IPS DF 6.9 (cell line): ENCODE data around the gene FKBP2.

Source experiments
- DNase-seq: peaks from one replicate; pipeline ENCODE4 v3.0.0-alpha.2; 2013; ENCODE audit warnings: low read depth, low spot score
- H3K27ac ChIP-seq: one replicate; pipeline ENCODE4 v1.5.1; 2013; ENCODE audit warnings: low read length, control low read depth
- H3K27me3 ChIP-seq: 2 replicates; pipeline ENCODE4 v1.6.1; 2013; ENCODE audit warnings: mild to moderate bottlenecking, low read length; ENCODE audit not compliant: control insufficient read depth, insufficient read depth
- H3K36me3 ChIP-seq: 2 replicates; pipeline ENCODE4 v1.6.1; 2013; ENCODE audit warnings: low read length; ENCODE audit not compliant: control insufficient read depth, insufficient read depth
- H3K4me1 ChIP-seq: 2 replicates; pipeline ENCODE4 v1.6.1; 2013; ENCODE audit warnings: low read length; ENCODE audit not compliant: control insufficient read depth, insufficient read depth
- H3K4me3 ChIP-seq: 2 replicates; pipeline ENCODE4 v1.5.1; 2013; ENCODE audit warnings: mild to moderate bottlenecking, low read length
- H3K9me3 ChIP-seq: 2 replicates; pipeline ENCODE4 v1.6.1; 2013; ENCODE audit warnings: low read length, inconsistent platforms; ENCODE audit not compliant: control insufficient read depth, insufficient read depth
- WGBS: extraction: QIAGEN DNeasy Blood & Tissue Kit; methylation state at CpG from one replicate; pipeline ENCODE4 v1.1.7; 2013; ENCODE audit warnings: mixed read lengths, missing lambda C conversion rate; ENCODE audit not compliant: insufficient read length, insufficient coverage; 5-methylcytosine and 5-hydroxymethylcytosine counted together

The FKBP2 gene

DNA sequence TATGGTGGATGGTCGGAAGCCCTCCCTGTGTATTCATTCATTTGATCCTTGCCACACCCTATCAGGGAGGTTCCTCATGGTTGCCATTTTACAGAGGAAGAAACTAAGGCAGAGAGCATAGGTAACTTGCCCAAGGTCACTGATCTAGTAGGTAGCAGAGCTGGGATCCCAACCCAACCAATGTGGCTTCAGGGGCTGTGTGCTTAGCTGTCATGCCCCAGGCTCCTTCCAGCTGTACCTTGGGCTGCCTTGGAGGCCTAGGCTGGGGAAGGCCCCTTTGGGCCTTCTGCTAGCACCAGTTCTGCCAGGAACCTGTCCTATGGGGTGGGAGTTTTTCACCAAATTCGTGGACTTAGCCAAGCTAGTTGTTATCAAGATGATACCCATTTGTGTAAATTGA, 34.9 kb downstream of the FKBP2 start:
- H3K27ac ChIP-seq, result no peak overlapping the region
- DNase-seq, result no peak
- 0 out of 2 replicates have a peak, but pooled peaks cover 3% of the 10 kb centered on the region for H3K36me3 ChIP-seq
- H3K4me3 ChIP-seq, result no peak overlapping the region
- no CpG with 5 or more reads among the region's 2 CpGs for WGBS
- H3K27me3 ChIP-seq, result no peaks in the 10 kb centered on the region
- no peaks in the 10 kb centered on the region for H3K9me3 ChIP-seq
- peaks cover 2% of the 10 kb centered on the region for H3K4me1 ChIP-seq

DNA sequence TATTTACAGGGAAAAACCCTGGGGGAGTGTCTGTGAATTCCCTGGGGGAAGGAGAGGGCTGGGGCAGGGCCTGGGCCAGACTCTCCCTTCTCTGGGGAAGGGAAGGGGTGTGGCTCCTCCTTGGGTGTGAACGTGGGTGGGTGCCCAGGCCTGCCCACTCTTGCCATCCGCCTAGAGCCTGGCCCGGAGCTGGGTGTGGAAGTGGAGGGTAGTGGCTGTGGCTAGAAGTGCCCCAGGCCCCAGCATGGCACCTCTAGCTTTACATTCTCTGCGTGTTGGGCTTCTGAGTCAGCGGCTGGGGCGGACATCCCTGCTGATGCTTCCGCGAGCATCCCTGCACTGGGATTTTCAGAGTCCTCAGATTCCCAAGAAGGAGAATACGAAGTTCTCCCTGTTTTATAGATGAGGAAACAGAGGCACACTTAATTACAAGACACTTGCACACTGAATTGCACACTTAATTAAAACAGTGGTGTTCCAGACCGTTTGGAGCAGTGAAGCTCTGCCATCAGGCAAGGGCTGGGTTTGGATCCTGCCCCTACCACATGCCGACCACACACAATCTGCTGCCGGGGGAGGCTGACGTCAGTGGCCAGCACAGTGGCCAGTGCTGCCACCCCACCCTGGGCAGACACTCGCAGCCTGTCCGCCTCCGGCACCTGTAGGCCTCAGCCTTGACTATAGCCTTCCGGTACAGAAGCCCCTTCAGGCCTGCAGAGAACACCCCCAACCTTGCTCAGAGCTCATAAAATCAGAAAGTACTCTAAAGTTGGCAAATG, 35.9 kb downstream of the FKBP2 start:
- Histone ChIP-seq H3K27me3 (no peaks in the 10 kb centered on the region), H3K36me3 (0 out of 2 replicates have a peak, but pooled peaks cover 3% of the 10 kb centered on the region), H3K4me1 (peaks cover 2% of the 10 kb centered on the region), H3K27ac (no peak overlapping the region), H3K9me3 (no peaks in the 10 kb centered on the region), H3K4me3 (no peak overlapping the region)
- WGBS, result no CpG with 5 or more reads among the region's 17 CpGs
- DNase-seq, result no peak

DNA sequence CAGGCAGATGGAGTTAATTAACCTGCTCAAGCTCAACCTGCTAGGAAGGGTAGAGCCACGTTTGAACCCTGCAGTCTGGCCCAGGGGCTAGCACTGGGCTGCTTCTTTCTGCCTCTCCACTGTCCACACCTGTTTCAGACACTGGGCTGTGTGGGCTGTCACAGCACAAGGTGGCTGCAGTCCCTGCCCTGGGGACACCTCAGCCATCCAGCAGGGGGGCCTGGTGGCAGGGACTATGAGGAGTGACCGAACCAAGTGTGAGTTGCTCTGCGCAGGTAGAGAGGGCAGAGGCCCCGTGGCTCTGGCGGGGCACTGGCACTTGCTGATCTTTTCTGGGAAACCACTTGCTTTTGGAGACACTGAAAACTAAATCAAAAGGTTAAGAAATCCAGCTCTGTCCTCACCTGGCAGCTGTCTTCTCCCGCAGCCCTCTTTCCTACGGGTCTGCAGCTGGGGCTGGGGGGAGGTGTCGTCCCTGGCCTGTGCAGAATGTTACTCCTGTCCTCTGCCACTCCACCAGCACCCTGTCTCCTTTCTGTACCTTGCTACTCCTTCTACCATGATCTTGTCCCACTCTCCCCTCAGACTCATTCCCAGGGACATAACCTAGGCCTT, 37.8 kb downstream of the FKBP2 start:
- H3K4me3 ChIP-seq, result no peak overlapping the region
- WGBS, result no CpG with 5 or more reads among the region's 8 CpGs
- peaks cover 2% of the 10 kb centered on the region for H3K4me1 ChIP-seq
- no peak for DNase-seq
- 0 out of 2 replicates have a peak, but pooled peaks cover 3% of the 10 kb centered on the region for H3K36me3 ChIP-seq
- no peak overlapping the region for H3K27ac ChIP-seq
- H3K27me3 ChIP-seq, result no peaks in the 10 kb centered on the region
- no peaks in the 10 kb centered on the region for H3K9me3 ChIP-seq

DNA sequence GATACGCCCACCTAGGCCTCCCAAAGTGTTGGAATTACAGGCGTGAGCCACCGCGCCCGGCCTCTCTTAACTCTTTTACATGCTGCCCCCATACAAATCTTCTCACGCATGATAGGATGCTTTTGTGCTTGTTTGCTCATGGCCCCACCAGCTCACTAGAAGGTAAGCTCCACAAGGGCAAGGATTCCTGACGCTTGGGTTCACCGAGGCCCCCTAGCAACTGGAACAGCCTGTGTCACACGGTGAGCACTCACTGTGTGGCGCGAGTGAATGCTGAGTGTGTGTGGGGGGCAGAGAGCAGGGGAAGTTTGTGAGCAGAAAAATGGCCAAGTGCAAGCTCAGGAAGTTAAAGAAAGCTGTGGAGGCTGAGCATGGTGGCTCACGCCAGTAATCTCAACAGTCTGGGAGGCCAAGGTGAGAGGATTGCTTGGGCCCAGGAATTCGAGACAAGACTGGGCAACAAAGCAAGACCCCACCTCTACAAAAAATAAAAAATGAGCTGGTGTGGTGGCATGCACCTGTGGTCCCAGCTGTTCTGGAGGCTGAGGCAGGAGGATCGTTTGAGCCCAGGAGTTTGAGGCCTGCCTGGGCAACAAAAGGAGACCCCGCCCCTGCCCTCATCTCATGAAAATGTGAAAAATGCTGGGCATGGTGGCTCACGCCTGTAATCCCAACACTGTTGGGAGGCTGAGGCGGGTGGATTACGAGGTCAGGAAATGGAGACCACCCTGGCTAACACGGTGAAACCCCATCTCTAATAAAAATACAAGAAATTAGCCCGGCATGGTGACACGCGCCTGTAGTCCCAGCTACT, 41.3 kb downstream of the FKBP2 start:
- H3K36me3 ChIP-seq, result 0 out of 2 replicates have a peak, but pooled peaks cover 3% of the 10 kb centered on the region
- H3K27me3 ChIP-seq, result no peaks in the 10 kb centered on the region
- no peak overlapping the region for H3K4me3 ChIP-seq
- peaks cover 5% of the 10 kb centered on the region; the same call in 1 of the 2 replicates for H3K4me1 ChIP-seq
- H3K9me3 ChIP-seq, result no peaks in the 10 kb centered on the region
- no peak for DNase-seq
- H3K27ac ChIP-seq, result no peak overlapping the region
- no CpG with 5 or more reads among the region's 22 CpGs for WGBS

DNA sequence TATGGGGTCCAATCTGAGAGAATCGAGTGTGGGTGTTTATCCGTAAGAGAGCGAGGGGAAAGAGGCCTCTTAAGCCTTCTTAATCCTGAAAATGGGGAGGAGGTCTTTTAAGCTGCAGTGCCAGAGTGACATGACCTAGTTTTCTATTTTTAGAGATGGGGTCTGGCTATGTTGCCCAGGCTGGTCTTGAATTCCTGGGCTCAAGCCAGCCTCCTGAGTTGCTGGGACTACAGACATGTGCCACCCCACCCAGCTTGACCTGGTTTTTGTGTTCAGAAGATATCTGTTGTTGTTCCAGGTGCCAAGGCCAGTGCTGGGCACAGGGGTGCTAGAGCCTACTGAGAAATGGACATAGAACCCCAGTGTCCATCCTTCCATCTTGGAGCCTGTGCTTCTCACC, 42.2 kb downstream of the FKBP2 start:
- H3K4me3 ChIP-seq, result no peak overlapping the region
- no CpG with 5 or more reads among the region's 3 CpGs for WGBS

DNA sequence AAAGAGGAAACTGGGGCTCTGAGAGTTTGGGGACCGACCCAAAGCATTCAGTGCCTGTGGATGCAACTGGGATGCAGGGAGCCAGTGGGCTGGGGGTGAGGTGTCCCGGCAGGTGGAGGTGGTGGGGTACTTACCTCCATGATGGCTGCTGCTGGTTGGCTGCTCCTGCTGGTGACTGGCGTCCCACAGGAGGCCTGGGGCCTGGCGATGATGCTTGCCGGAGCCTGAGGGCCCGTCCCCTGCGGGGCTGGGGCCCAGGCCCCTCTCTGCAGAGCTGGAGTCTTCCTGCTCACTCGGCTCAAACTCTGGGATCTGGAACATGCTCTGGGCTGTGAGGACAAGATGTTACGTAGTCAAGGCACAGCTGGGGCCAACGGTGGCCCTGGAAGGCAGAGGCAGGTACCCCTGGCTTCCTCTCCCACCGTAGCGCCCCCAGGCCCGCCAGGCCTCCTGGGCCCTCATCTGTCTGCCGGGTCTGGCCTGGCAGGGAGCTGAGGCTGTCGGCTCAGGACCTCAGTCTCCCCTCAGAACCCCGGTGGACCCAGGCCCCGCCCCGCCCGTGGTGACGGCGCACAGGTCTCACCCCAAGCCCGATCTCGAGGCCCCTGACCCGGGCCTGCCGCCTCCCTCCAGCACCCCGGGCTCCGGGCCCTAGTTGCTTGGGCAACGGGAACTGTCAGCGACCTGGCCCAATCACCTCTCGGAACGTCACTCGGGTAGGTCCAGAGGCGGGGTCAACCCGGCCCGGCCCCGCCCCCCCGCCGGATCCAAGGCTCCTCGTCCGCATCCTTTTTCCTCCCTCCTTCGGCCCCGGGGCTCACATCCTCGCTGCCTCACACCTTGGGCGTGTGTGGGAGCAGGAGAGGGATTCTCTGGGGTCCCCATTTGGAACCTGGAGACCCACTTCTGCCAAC, 43.4 kb downstream of the FKBP2 start, which contains the start of gene BAD:
Gene BAD, minus strand, starts transcription at position 618 of the 914 bp plus-strand sequence. Its CDS starts 297 bp downstream, at position 321.
- Histone ChIP-seq H3K4me1 (peaks cover 5% of the 10 kb centered on the region; the same call in 1 of the 2 replicates), H3K27me3 (no peaks in the 10 kb centered on the region), H3K27ac (no peak within 1 kb of the TSS), H3K4me3 (peak within 1 kb of the TSS; percentile 83; the same call in 1 of the 2 replicates), H3K36me3 (no peaks in the 10 kb centered on the region), H3K9me3 (no peaks in the 10 kb centered on the region)
- no peak for DNase-seq
- no CpG with 5 or more reads among the region's 44 CpGs for WGBS

More for the DNA sequence above, 42.2 kb downstream of the FKBP2 start:
- Histone ChIP-seq H3K36me3 (0 out of 2 replicates have a peak, but pooled peaks cover 3% of the 10 kb centered on the region), H3K27me3 (no peaks in the 10 kb centered on the region), H3K4me1 (peaks cover 5% of the 10 kb centered on the region; the same call in 1 of the 2 replicates), H3K9me3 (no peaks in the 10 kb centered on the region), H3K27ac (no peak overlapping the region)
- DNase-seq, result no peak

DNA sequence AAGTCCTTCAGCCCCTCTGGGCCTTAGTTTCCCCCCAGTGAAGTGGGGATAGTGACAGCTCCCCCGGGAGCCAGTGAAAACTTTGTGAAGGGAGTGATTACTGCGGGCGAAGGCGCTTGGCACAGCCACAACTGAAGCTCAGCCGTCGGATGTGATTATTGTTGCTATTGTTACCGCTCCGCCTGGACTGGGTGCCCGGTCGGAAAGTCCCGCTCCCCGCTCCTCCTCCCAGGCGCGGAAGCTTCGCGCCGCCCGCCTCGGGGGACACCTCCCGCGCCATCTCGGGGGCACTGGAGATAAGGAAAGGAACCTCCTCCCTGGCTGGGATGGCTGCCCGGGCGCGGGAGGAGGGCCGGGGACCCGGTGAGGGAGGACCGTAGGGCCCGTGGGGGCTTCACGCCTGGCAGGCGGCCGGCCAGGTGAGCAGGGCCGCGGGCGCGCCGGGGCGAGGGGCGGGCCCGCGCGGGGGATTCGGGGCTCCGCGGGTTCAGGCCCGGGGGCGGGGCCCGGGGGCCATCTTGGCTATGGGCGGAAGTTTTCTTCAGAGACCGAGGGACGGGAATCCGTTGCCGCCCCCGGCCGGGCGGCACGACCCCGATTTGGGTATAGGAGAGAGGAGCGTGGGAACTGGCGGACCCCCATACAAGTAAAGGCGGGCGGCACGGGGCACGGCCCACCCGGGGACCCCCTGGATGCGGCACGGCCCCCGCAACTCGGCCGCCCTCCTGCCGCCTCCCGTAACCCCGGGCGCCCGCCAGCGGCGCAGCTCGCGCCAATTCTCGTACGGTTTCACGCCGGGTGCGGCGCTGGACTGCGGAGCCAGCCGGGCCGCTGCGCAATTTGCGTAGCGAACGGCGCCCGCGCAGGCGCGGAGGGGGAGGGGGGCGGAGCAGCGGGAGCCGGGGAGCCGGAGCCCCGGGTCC, 44.3 kb downstream of the FKBP2 start, which contains the start of gene GPR137:
Gene GPR137, plus strand, starts transcription at position 887 of the 923 bp plus-strand sequence. CDS start 677 bp downstream, outside the sequence.
- no peak within 1 kb of the TSS for H3K27ac ChIP-seq

DNA sequence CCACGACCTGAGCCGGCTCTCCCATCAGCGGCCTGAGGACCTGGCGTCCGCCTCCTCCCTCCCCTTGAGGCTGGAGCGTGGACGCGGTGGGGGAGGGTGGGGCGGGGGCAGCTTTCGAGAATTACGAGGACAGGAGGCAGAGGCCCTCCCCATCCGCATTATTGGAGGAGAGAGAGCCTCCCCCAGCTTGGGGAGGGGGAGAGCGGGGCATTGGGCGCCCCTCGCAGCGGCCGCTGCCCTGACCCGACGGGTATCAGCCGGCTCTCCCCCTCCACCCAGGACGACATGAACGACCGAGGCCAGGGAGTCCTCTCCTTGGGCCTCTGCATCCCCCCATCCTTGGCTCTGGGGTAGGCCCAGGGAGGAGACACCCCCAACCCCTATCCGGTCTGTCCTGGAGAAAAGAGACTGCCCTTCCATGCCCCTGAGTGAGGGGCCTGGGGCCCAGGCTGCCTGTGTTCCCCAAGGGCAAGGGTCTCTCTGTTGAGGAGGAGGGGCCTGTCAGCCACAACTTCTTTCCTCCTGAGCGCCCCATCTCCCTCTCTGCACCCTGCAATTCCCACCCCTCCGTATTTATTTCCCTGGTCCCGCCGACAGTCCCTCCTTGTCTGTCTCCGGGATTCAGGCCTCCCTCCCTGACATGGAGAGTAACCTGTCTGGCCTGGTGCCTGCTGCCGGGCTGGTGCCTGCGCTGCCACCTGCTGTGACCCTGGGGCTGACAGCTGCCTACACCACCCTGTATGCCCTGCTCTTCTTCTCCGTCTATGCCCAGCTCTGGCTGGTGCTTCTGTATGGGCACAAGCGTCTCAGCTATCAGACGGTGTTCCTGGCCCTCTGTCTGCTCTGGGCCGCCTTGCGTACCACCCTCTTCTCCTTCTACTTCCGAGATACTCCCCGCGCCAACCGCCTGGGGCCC, 45.2 kb downstream of the FKBP2 start:
- H3K4me3 ChIP-seq, result peak overlapping the region; percentile 83; the same call in 1 of the 2 replicates
- H3K36me3 ChIP-seq, result no peaks in the 10 kb centered on the region
- no CpG with 5 or more reads among the region's 40 CpGs for WGBS
- H3K9me3 ChIP-seq, result no peaks in the 10 kb centered on the region
- H3K27ac ChIP-seq, result no peak overlapping the region
- H3K27me3 ChIP-seq, result peaks cover 12% of the 10 kb centered on the region
- H3K4me1 ChIP-seq, result peaks cover 5% of the 10 kb centered on the region; the same call in 1 of the 2 replicates
- DNase-seq, result no peak

More for the DNA sequence above, 44.3 kb downstream of the FKBP2 start, which contains the start of gene GPR137:
- H3K4me1 ChIP-seq, result peaks cover 5% of the 10 kb centered on the region; the same call in 1 of the 2 replicates
- peak within 1 kb of the TSS; percentile 83; the same call in 1 of the 2 replicates for H3K4me3 ChIP-seq
- H3K27me3 ChIP-seq, result peaks cover 2% of the 10 kb centered on the region
- DNase-seq, result no peak
- no peaks in the 10 kb centered on the region for H3K36me3 ChIP-seq
- H3K9me3 ChIP-seq, result no peaks in the 10 kb centered on the region
- WGBS, result no CpG with 5 or more reads among the region's 102 CpGs
